Stomach (tissue), 9 donors: ENCODE results near the gene DIS3L2. TPM values are rescaled to one million over a fixed set of nuclear protein-coding genes. Genes with fewer than 3 reads are reported as not detected.

Experiments
- DNase-seq, 2 donors: peaks; one replicate each; pipeline versions ENCODE4 v3.0.0 to v3.0.0-alpha.2; 2013 to 2019
- H3K27ac ChIP-seq, 5 donors: fragments of 200-600 bp in 4 of 5; sonication (generic) in 4 of 5; one replicate each; pipeline ENCODE4 v1.5.1; 2013 to 2019; ENCODE audit warnings: mild to moderate bottlenecking in 1 of 5, moderate library complexity in 1 of 5
- H3K27me3 ChIP-seq, 3 donors: fragments of 200-600 bp; sonication (generic); one replicate each; pipeline ENCODE4 v1.5.1; 2017 to 2019; ENCODE audit warnings: mixed run types in 1 of 3
- H3K36me3 ChIP-seq, 4 donors: fragments of 200-600 bp; sonication (generic); 1 replicate in 3 of 4; 2 replicates in 1 of 4; pipeline ENCODE4 v1.5.1; 2016 to 2019
- H3K4me1 ChIP-seq, 4 donors: fragments of 200-600 bp; sonication (generic); one replicate each; pipeline ENCODE4 v1.5.1; 2016 to 2019
- H3K4me3 ChIP-seq, 4 donors: fragments of 200-600 bp; sonication (generic) in 3 of 4; one replicate each; pipeline ENCODE4 v1.5.1; 2016 to 2019; ENCODE audit warnings: mild to moderate bottlenecking in 1 of 4
- H3K9me3 ChIP-seq, 4 donors: fragments of 200-600 bp; sonication (generic); one replicate each; pipeline ENCODE4 v1.5.1; 2016 to 2019
- EP300 ChIP-seq: sonication (generic); formaldehyde crosslinking; IDR thresholded peaks from one replicate; pipeline ENCODE4 v1.6.1; 2017; ENCODE audit warnings: antibody characterized with exemption
- POLR2A ChIP-seq, 4 donors: fragments of 450-650 bp; IDR thresholded peaks; one replicate each; pipeline ENCODE4 v1.6.1; 2016; ENCODE audit warnings: antibody characterized with exemption in 4 of 4, control low read depth in 2 of 4, mild to moderate bottlenecking in 1 of 4, moderate library complexity in 1 of 4
- POLR2AphosphoS5 ChIP-seq, 3 donors: sonication (generic); formaldehyde crosslinking; IDR thresholded peaks; one replicate each; pipeline ENCODE4 v1.6.1; 2016; ENCODE audit warnings: antibody characterized with exemption in 3 of 3
- WGBS, 5 donors: extraction: QIAGEN DNeasy Blood & Tissue Kit in 3 of 5; methylation state at CpG; one replicate each; pipeline versions ENCODE4 v1.1.5 to v1.1.7; 2013 to 2018; 5-methylcytosine and 5-hydroxymethylcytosine counted together
- intact Hi-C: fragments of 100-400 bp; cut with DNase I; formaldehyde crosslinking; loops from one replicate; pipeline ENCODE4 v1.15.1; 2023; ENCODE audit warnings: low total_unique reads
- polyA plus RNA-seq, 3 donors: library from polyadenylated mRNA; stranded (reverse); fragments of 200-250 nt; gene quantifications; one replicate each; pipeline ENCODE4 v1.2.3, GENCODE V29; 2013
- total RNA-seq, 5 donors: library from RNA; depleted of rRNA; stranded (reverse); fragments of >200 nt; gene quantifications; one replicate each; pipeline versions ENCODE4 v1.1.0 to v1.2.3, GENCODE V29; 2014 to 2016
- TF ChIP-seq, protein P1 (sequence below), 7 experiments: fragments of 450-650 bp in 4 of 7; fragments of 200-600 bp in 3 of 7; sonication (generic) in 3 of 7; IDR thresholded peaks; one replicate each; pipeline ENCODE4 v1.5.1; 2016 to 2019; ENCODE audit warnings: antibody characterized with exemption in 7 of 7, control low read depth in 2 of 7, mild to moderate bottlenecking in 1 of 7
- donor health status: healthy with polysubstance abuse.
- donor health status: Bipolar disorder and iron deficiency.
- donor health status: healthy.

Gene DIS3L2
- total and polyA plus RNA-seq, 8 donors = 10.4 to 124 (median 26.8) TPM

DNA sequence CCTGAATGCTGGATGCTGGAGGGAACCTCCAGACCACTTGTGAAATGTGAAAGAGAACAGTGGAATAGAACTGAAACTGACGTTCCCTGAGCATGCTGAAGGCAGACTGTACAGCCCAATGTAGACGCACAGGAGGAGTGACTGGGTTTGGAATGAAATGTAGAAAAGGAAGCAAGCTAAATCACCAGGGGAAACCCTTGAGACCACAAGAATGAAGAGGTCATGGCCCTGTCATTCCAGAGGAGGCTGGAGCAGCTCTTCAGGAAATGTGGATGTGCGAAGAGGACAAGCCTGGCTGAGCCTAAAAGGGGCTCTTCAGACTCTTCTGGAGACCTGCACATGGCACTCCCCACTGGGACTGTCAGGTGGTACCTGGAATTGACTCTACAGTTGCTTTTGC, 298.6 kb downstream of the DIS3L2 start:
- TF ChIP-seq, protein P1, sequence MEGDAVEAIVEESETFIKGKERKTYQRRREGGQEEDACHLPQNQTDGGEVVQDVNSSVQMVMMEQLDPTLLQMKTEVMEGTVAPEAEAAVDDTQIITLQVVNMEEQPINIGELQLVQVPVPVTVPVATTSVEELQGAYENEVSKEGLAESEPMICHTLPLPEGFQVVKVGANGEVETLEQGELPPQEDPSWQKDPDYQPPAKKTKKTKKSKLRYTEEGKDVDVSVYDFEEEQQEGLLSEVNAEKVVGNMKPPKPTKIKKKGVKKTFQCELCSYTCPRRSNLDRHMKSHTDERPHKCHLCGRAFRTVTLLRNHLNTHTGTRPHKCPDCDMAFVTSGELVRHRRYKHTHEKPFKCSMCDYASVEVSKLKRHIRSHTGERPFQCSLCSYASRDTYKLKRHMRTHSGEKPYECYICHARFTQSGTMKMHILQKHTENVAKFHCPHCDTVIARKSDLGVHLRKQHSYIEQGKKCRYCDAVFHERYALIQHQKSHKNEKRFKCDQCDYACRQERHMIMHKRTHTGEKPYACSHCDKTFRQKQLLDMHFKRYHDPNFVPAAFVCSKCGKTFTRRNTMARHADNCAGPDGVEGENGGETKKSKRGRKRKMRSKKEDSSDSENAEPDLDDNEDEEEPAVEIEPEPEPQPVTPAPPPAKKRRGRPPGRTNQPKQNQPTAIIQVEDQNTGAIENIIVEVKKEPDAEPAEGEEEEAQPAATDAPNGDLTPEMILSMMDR (IDR thresholded peaks at IDR 0.05) = no peak
- TF ChIP-seq POLR2AphosphoS5 (IDR thresholded peaks at IDR 0.05) (no peak), POLR2A (IDR thresholded peaks at IDR 0.05) (no peak), EP300 (no peak)
- WGBS, 5 donors = 66 to 80% (median 74%) methylated on average over 3 of the region's 3 CpGs
- no peaks in the 10 kb centered on the region for H3K9me3 ChIP-seq
- peaks cover 13 to 69% (median 61%) of the 10 kb centered on the region in 4 donors for H3K36me3 ChIP-seq
- intact Hi-C loops = no loop called here
- DNase-seq = peak in 1 of 2 donors; percentile 35
- H3K4me1 ChIP-seq = peaks cover 0 to 4% (median 0%) of the 10 kb centered on the region in 4 donors
- no peaks in the 10 kb centered on the region for H3K27me3 ChIP-seq
- no peak overlapping the region for H3K27ac ChIP-seq
- H3K4me3 ChIP-seq = no peak overlapping the region

DNA sequence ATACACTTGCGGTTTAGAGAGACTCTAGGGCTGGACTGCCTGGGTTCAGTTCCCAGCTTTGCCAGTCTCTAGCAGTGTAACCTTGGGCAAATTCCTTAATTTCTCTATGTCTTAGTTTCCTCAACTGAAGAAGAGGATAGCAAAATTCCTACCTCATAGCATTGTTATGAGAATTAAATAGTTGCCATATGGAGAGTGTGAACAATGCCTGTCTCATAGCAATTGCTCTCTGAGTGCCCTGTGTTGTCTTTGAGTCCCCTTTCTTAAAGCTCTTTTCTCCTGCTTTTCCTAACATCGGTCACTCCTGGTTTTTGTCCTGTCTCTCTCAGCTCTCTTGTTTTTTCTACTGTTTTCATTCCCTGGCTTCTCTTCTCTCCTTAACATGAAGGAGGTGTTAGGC, 300.3 kb downstream of the DIS3L2 start:
- no peak overlapping the region for H3K4me3 ChIP-seq
- H3K27ac ChIP-seq = no peak overlapping the region
- TF ChIP-seq POLR2A (IDR thresholded peaks at IDR 0.05) (no peak), POLR2AphosphoS5 (IDR thresholded peaks at IDR 0.05) (no peak), EP300 (no peak)
- TF ChIP-seq, protein P1 (IDR thresholded peaks at IDR 0.05) = no peak
- H3K4me1 ChIP-seq = peaks cover 0 to 4% (median 0%) of the 10 kb centered on the region in 4 donors
- no peaks in the 10 kb centered on the region for H3K27me3 ChIP-seq
- DNase-seq = no peak
- 94 to 100% (median 97%) methylated on average over 2 of the region's 2 CpGs for WGBS, 5 donors
- H3K36me3 ChIP-seq = peaks cover 13 to 71% (median 57%) of the 10 kb centered on the region in 4 donors
- H3K9me3 ChIP-seq = no peaks in the 10 kb centered on the region
- intact Hi-C loops = no loop called here

DNA sequence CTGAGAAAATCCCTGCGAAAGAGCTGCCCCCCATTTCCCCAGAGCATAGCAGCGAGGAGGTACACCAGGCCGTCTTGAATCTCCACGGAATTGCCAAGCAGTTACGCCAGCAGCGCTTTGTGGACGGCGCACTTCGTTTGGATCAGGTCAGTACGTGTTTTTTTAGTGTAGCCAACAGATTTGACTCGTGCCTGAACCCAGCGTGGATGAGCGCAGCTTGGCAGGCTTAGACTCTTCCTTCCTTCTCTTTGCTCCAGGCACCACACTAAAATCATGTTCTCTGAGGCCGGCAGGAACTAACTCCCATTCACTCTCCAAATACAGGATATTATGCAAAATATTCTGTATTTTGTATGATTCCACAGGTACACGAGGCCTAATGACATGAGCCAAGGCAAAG, 301.8 kb downstream of the DIS3L2 start:
- 92 to 96% (median 94%) methylated on average over 15 of the region's 15 CpGs for WGBS, 5 donors
- Histone ChIP-seq H3K9me3 (no peaks in the 10 kb centered on the region), H3K27me3 (no peaks in the 10 kb centered on the region), H3K4me3 (no peak overlapping the region), H3K27ac (no peak overlapping the region), H3K4me1 (peaks cover 0 to 4% (median 0%) of the 10 kb centered on the region in 4 donors), H3K36me3 (peaks cover 13 to 79% (median 60%) of the 10 kb centered on the region in 4 donors)
- TF ChIP-seq EP300 (no peak), POLR2AphosphoS5 (IDR thresholded peaks at IDR 0.05) (no peak), POLR2A (IDR thresholded peaks at IDR 0.05) (no peak)
- TF ChIP-seq, protein P1 (IDR thresholded peaks at IDR 0.05) = no peak
- intact Hi-C loops = no loop called here
- no peak for DNase-seq

DNA sequence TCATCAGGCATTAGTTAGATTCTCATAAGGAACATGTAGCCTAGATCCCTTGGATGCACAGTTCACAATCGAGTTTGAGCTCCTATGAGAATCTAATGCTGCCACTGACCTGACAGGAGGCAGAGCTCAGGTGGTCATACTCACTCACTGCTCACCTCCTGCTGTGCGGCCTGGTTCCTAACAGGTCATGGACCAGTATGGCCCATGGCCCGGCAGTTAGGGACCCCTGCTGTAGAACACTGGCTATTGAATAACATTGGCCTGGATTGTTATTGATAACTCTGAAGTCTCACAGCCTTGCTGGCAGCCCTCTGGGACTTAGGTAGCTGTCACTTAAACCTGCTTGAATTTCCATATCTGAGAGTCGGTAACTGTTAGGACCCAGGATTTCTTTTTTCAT, 302.6 kb downstream of the DIS3L2 start:
- intact Hi-C loops = no loop called here
- Histone ChIP-seq H3K9me3 (no peaks in the 10 kb centered on the region), H3K27me3 (no peaks in the 10 kb centered on the region), H3K36me3 (peaks cover 13 to 87% (median 64%) of the 10 kb centered on the region in 4 donors), H3K4me1 (no peaks in the 10 kb centered on the region), H3K27ac (no peak overlapping the region), H3K4me3 (no peak overlapping the region)
- no peak for DNase-seq
- TF ChIP-seq, protein P1 (IDR thresholded peaks at IDR 0.05) = no peak
- TF ChIP-seq POLR2AphosphoS5 (IDR thresholded peaks at IDR 0.05) = no peak
- no peak for TF ChIP-seq EP300
- TF ChIP-seq POLR2A (IDR thresholded peaks at IDR 0.05) = no peak
- 93 to 96% (median 93%) methylated on average over 4 of the region's 4 CpGs for WGBS, 5 donors
